ENCODE data around the gene PIGV. TPM values are rescaled to one million over a fixed set of nuclear protein-coding genes. Genes with fewer than 3 reads are reported as not detected.
A peak's percentile ranks its signal among the peaks of the same experiment; 100 is the strongest.

Gene PIGV
- polyA plus RNA-seq, 1 donor (not counting 4 experiments of a cell fraction or from before 2014, with no cell fraction given): 14.2 TPM

DNA sequence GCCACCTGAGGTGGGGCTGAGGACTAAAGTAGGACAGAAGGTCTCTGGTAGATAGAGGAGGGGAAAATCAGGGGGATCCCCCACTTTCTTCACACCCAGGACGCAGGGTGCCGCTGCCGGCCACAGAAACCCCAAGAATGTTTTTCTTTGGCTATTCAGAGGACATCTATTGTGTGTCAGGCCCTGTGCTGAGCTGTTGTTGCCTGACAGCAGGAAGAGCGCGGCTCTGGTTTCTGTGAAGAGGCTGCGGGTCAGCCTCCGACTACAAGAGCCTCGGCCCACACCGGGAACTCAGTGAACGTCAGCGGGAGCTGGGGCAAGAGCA lies 407 bp upstream of the PIGV start:
- H3K4me3 ChIP-seq (ENCODE audit: control insufficient read depth in 2 of 3, extremely low read depth in 1 of 3, insufficient read depth in 2 of 3, low read depth in 1 of 3, low read length in 3 of 3): peak overlapping the region; percentile 67 to 85 (median 81)
- no peaks in the 10 kb centered on the region for H4K20me1 ChIP-seq (ENCODE audit: control insufficient read depth, extremely low read depth, insufficient read depth, low read length)
- no peaks in the 10 kb centered on the region for H3K9me1 ChIP-seq (ENCODE audit: control insufficient read depth, extremely low read depth, insufficient read depth, low read length)
- peaks cover 4 to 11% of the 10 kb centered on the region in 2 experiments for H3K36me3 ChIP-seq (ENCODE audit: control insufficient read depth in 2 of 2, extremely low read depth in 1 of 2, insufficient read depth in 2 of 2, low read length in 2 of 2)
- FAIRE-seq (no peak), DNase-seq (ENCODE audit: low read depth, low spot score) (no peak)
- TF ChIP-seq, protein P1, sequence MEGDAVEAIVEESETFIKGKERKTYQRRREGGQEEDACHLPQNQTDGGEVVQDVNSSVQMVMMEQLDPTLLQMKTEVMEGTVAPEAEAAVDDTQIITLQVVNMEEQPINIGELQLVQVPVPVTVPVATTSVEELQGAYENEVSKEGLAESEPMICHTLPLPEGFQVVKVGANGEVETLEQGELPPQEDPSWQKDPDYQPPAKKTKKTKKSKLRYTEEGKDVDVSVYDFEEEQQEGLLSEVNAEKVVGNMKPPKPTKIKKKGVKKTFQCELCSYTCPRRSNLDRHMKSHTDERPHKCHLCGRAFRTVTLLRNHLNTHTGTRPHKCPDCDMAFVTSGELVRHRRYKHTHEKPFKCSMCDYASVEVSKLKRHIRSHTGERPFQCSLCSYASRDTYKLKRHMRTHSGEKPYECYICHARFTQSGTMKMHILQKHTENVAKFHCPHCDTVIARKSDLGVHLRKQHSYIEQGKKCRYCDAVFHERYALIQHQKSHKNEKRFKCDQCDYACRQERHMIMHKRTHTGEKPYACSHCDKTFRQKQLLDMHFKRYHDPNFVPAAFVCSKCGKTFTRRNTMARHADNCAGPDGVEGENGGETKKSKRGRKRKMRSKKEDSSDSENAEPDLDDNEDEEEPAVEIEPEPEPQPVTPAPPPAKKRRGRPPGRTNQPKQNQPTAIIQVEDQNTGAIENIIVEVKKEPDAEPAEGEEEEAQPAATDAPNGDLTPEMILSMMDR (optimal IDR thresholded peaks at IDR 0.05 in 1 of 3, IDR thresholded peaks at IDR 0.05 in 1 of 3, conservative IDR thresholded peaks at IDR 0.05 in 1 of 3; ENCODE audit: extremely low read depth in 1 of 3, insufficient read depth in 2 of 3, low read length in 3 of 3): no peak
- no peak for TF ChIP-seq EZH2 (IDR thresholded peaks at IDR 0.05; ENCODE audit: low read length)
- peak overlapping the region; percentile 78 for H2AFZ ChIP-seq (ENCODE audit: control insufficient read depth, low read length)
- peak overlapping the region; percentile 95 for H3K27ac ChIP-seq (ENCODE audit: control insufficient read depth, insufficient read depth, low read length)
- peak overlapping the region; percentile 87 for H3K4me2 ChIP-seq (ENCODE audit: control insufficient read depth, extremely low read depth, insufficient read depth, low read depth, low read length)
- H3K27me3 ChIP-seq (ENCODE audit: control insufficient read depth, extremely low read depth, insufficient read depth, low read length): no peaks in the 10 kb centered on the region
- H3K4me1 ChIP-seq (ENCODE audit: control insufficient read depth, extremely low read depth, insufficient read depth, low read length): peaks cover 28% of the 10 kb centered on the region
- H3K9ac ChIP-seq (ENCODE audit: control insufficient read depth, extremely low read depth, insufficient read depth, low read length): peak overlapping the region; percentile 94
- dilution Hi-C loops (cut with MboI; ENCODE audit: extremely low pct_ligation_motif_present, low sequenced_read_pairs): no loop called here
- H3K9me3 ChIP-seq (ENCODE audit: control insufficient read depth, low read depth, low read length): no peaks in the 10 kb centered on the region
- H3K79me2 ChIP-seq (ENCODE audit: control insufficient read depth, insufficient read depth, low read length): peaks cover 1% of the 10 kb centered on the region

DNA sequence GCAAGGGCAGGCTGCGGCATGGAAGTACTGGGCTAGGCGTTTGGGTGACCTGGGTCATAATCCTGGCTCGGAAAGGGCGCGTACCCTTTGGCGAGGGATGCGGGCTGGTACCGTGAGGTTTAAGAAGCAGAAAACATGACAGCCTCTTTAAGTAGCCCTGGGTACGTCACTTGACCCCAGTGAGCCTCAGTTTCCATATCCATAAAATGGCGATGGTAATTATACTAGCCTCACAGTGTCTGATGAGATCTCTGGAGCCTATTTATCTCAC lies 700 bp downstream of the PIGV start:
- peaks cover 2 to 4% of the 10 kb centered on the region in 2 experiments for H3K36me3 ChIP-seq (ENCODE audit: control insufficient read depth in 2 of 2, extremely low read depth in 1 of 2, insufficient read depth in 2 of 2, low read length in 2 of 2)
- no peaks in the 10 kb centered on the region for H3K27me3 ChIP-seq (ENCODE audit: control insufficient read depth, extremely low read depth, insufficient read depth, low read length)
- TF ChIP-seq EZH2 (IDR thresholded peaks at IDR 0.05; ENCODE audit: low read length): no peak
- TF ChIP-seq, protein P1 (optimal IDR thresholded peaks at IDR 0.05 in 1 of 3, IDR thresholded peaks at IDR 0.05 in 1 of 3, conservative IDR thresholded peaks at IDR 0.05 in 1 of 3; ENCODE audit: extremely low read depth in 1 of 3, insufficient read depth in 2 of 3, low read length in 3 of 3): no peak
- H3K79me2 ChIP-seq (ENCODE audit: control insufficient read depth, insufficient read depth, low read length): peaks cover 1% of the 10 kb centered on the region
- H3K9ac ChIP-seq (ENCODE audit: control insufficient read depth, extremely low read depth, insufficient read depth, low read length): peak overlapping the region; percentile 94
- dilution Hi-C loops (cut with MboI; ENCODE audit: extremely low pct_ligation_motif_present, low sequenced_read_pairs): no loop called here
- H4K20me1 ChIP-seq (ENCODE audit: control insufficient read depth, extremely low read depth, insufficient read depth, low read length): no peaks in the 10 kb centered on the region
- H2AFZ ChIP-seq (ENCODE audit: control insufficient read depth, low read length): peak overlapping the region; percentile 8
- peaks cover 28% of the 10 kb centered on the region for H3K4me1 ChIP-seq (ENCODE audit: control insufficient read depth, extremely low read depth, insufficient read depth, low read length)
- H3K9me1 ChIP-seq (ENCODE audit: control insufficient read depth, extremely low read depth, insufficient read depth, low read length): no peaks in the 10 kb centered on the region
- H3K4me2 ChIP-seq (ENCODE audit: control insufficient read depth, extremely low read depth, insufficient read depth, low read depth, low read length): peak overlapping the region; percentile 87
- H3K27ac ChIP-seq (ENCODE audit: control insufficient read depth, insufficient read depth, low read length): peak overlapping the region; percentile 95
- no peak for FAIRE-seq
- no peak for DNase-seq (ENCODE audit: low read depth, low spot score)
- peak overlapping the region; percentile 67 to 85 (median 81) for H3K4me3 ChIP-seq (ENCODE audit: control insufficient read depth in 2 of 3, extremely low read depth in 1 of 3, insufficient read depth in 2 of 3, low read depth in 1 of 3, low read length in 3 of 3)
- H3K9me3 ChIP-seq (ENCODE audit: control insufficient read depth, low read depth, low read length): no peaks in the 10 kb centered on the region
